NCI-H1694 treated with DMSO at 0.1 percent for 48 hours (cell line): ENCODE measurements around the gene C4BPB.

Experiments
- DNase-seq: peaks from one replicate; lab custom pipeline; 2025; lab: John Stamatoyannopoulos, UW

C4BPB gene

DNA sequence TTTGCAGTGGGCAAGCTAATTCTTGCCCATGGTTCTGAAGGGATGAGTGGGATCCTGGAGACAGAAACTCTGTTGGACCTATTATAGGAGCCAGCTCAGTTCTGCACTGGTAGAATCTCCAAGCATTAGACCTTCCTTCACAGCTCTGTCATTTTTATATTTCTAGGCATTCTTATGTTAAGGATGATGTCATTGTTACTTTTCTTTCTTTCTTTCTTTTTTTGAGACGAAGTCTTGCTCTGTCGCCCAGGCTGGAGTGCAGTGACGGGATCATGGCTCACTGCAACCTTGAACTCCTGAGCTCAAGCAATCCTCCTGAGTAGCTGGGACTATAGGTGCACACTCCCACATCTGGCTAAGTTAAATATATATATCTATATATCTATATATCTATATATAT, 28.1 kb upstream of the C4BPB start:
- DNase-seq: no peak

DNA sequence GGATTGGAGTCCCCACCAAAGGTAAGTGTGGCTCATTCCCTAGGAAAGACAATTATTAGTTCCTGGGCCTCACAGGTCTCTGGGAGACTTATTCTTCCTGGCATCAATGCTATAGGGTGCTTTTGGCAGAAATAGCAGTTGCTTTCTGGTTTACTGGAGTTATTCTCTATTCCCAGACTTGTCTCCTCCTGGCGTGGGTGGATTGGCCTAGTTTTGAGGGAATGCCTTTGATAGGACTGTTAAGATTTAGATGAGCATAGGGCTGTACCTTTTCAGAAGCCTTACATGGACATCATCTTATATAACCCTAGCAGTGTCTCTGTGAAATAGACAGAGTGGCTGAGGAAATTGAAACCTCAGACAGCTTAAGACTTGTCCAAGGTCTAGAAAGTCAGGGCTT, 26.6 kb upstream of the C4BPB start:
- DNase-seq: no peak

DNA sequence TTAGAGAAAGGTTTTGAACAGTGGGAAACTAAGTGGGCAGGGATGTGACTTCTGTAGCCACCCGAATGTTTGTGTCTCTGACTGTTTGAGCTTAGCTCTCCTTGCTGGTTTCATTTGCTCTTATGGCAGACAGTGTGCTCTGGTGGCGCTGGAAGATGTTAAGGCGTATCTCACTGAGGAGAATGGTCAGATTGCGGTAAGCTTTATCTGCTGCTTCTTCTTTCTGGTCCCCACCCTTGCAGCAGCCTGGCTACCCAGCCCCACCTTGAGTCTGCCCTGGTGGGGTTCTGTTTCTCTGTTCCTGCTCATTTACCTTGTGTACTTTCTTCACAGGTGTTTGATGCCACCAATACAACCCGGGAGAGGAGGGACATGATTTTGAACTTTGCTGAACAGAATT, 25.6 kb upstream of the C4BPB start:
- DNase-seq: no peak

DNA sequence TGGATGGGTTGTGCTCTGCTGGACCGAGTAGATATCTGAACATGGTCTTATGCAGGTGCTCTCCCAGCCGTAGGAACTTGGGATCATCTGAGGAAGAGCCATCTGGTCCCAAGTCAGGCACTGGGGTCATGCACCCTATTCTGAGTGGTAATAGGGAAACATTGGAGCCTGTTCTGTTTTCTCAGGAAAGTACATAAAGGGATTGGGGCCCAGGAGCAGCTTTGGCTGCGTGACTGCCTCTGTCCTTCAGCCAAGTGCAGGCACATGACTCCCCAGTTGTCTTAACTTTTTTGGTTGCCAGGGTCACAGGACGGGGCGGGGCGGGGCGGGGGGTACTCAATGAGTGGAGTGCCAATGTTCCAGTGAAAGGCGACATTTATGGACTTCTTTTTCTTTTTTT, 24.1 kb upstream of the C4BPB start:
- DNase-seq: no peak

DNA sequence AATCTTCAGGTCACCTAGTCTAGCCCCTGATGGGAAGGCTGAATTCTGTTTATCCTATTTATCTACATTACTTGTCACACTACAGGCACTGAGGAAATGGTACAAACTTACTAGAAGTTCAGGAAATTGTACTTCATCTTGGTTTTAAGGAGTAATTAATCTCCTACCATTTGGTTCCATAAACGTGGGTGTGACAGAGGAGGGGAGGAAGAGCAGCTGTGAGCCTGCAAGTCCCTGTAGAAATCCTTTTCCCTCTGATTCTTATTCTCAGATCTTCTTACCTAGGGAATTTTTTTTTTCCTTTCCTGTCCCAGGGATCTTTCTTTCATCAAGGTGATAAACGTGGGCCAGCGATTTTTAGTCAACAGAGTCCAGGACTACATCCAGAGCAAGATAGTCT, 21.5 kb upstream of the C4BPB start:
- DNase-seq: no peak

DNA sequence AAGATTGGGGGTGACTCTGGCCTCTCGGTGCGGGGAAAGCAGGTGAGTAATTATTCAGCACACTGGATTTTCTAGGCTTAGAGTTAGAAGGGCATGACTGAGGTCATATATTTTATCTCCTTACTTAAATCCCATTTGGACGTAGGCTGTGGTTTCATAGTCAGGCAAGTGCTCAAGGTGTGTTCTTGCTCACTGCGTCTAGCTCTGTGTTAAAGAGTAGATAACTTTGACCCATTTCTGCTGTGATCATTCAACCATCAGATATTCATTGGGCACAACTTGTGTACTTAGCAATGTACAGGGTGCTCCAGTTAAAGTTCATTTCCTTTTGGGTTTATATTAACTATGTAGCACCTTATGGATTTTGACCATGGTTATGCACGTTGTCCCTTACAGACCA, 21.0 kb upstream of the C4BPB start:
- no peak for DNase-seq

DNA sequence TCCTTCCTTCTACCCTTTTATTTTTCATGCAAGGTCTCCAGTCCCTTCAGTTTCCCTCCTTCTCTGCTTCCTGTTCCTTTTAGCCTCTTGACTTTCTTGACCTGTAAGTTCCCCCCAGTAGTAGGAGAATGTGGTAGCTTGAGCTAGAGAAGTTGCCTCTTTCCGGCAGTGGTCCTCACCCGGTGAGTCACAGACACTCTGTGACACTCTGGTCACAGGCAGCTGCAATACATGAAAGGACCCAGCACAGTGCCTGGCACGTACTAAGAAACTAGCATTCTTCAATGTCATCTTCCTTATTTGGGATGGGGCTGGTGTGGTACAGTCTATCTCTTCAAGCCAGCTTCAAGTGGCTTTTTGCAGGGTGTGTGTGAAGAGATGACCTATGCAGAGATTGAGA, 19.6 kb upstream of the C4BPB start:
- no peak for DNase-seq

DNA sequence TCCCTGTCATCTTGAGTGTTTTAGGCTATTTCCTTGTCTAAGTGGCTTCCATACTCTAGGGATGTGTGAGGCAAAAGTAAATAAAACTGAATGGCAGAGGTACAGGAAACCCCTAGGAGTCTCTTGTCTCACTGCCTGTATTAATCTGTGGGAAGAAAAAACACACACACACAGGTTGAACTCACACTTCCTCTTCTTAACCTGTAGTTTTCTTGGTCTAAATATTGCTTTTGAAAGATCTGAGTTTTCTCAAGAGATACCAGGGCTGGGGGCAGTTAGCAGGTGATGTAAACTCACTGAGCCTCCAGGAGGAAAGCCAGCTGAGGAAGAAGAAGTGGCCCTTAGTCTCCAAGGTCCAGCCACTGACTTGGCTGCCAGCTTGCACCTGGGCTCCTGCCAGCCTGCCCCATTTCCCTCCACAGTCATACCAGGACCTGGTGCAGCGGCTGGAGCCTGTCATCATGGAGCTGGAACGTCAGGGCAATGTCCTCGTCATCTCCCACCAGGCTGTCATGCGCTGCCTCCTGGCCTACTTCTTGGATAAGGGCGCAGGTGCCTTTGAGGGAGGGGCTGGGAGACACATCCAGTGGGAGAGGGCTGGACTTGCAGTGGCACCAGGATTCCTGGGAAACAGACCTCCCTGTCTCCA, 18.7 kb upstream of the C4BPB start:
- no peak for DNase-seq

DNA sequence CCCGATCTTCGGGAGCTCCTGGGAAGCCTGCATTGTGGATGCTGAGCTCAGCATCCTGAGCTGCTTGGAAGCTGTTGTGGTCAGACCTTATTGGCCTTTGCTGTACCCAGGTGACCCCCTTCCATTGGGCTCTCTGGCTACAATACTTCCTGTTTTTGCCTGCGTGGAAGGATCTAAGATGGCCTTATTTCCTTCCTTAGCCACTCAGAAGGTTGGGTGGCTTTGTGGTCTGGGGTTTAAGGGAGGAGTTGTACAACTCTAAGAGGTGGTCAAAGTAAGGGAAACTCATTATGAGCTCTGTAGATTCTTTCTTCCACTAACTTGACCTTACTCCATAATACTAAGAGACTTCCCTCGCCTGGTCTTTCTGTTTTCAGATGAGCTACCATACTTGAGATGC, 17.8 kb upstream of the C4BPB start:
- no peak for DNase-seq

DNA sequence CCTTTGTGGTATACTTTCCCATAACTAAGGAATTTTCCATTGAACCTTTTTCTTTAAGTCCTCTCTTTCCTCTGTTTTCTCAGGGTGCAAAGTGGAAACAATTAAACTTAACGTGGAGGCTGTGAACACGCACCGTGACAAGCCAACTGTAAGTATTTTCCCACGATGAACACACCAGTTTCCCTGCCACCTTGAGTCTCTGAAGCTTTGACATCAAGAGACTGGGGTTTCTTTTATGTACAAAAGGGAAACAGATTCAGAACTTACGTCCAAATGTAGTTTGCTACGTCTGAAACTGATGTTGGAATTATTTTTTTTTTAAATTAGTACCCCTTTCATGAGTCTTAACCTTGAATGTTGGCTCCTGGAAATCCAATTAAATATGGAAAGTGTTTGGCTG, 17.2 kb upstream of the C4BPB start:
- DNase-seq: no peak

DNA sequence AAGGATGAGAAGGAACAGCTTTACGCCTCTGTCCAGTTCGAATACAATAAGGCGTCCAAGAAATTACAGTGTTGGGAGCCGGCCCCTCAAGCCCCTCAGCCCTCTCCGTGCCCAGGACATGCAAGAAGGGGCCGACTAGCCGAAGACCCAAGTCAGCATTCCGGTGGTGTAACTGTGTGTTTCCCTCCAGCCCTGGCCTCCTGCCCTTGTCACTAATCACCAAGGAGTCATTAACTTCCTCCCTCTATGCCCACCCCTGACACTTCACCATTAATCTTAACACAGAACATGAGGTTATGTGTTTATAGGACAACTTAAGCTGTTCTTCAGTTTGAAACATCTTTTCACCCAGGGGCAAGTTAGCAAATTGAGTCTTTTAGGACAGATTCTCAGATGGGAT, 16.4 kb upstream of the C4BPB start:
- DNase-seq: no peak

DNA sequence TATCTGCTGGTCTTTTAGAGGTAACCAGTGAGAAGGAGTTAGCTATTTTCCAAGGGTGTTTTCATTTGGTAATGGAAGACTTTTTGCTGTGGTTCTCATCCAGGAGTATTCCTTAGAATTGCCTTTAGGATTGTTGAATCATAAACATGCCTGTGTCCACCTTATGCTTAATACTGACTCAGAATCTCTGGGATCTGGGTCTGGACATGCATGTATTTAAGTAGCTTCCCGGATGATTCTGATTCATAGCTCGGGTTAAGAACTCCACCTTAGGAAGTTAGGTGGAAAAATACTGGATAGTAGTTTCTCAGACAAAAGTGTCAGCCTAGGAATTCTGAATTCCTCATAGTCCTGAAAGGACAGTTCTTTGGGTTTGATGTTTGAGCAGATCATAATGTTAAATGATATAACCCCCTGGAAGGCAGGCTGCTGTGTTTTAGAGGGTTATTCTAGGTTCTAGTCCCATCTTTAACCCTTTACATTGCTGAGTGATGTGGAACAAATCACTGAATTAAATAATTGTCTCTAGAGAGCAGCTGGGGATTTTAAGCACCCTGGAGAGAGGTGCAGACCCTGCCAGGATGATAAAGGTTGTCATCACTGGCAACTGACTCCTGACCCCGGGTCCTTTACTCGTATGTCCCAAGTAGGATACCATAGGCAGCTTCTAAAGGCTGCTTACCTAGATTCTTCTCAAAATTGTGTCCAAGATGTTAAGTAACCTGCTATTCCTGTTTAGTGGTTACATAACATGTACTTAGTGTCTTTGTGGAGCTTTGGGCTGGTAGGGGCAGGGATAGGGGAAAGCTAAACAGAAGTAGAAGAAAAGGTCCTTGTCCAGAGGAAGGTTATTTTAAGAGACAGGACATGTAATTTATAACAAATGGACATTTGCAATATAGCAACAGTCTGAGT, 14.5 kb upstream of the C4BPB start:
- no peak for DNase-seq

DNA sequence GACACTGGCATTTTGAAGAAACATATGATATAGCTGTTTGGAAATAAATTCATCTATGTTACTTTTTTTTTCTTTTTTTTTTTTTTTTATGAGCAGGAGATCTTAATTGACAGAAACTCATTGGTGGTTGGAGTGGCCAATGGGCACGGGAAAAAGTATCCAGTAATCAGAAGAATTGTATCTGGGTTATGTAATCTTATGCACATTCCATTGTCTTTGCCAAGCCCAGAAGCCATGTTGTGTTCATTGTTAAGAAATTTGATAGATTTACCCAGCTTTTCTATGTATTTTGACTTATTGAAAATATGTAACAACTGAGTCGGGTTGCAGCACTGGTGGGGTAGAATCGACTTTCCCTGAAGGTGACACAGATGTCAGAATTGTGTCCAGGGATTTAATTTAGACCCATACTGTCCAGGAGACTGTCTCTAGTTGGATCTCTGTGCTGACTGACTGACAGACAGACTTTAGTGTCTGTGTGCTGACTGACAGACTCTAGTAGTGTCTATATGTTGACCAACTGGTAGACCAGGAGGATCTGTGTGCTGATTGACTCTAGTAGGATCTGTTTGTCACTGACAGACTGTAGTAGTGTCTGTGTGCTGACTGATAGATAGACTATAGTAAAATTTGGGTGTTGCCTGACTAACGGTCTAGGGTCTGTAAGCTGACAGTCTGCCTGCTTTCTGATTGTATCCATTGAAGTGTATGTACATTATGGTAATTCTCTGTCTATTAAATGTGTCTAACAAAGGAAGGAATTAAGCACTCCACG, 12.3 kb upstream of the C4BPB start:
- DNase-seq: no peak

DNA sequence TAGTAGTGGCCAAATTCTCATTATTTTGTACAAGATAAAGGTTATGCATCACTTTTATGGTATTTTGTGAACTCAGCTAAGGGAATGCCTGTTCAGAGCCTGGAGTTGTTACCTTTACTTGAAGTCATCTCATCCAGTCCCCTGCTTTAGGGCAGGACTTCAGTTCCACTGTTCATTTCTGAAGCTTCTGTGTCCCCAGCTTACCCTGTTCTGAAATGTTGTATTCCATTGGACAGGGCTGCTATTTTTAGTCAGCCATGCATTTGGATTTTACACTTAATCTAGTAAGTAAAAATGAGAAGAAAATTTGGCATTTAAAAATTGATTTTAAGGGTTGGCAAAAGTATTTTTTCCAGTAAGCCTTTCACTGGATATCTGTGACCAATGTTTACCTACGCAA, 11.6 kb upstream of the C4BPB start:
- DNase-seq: no peak

DNA sequence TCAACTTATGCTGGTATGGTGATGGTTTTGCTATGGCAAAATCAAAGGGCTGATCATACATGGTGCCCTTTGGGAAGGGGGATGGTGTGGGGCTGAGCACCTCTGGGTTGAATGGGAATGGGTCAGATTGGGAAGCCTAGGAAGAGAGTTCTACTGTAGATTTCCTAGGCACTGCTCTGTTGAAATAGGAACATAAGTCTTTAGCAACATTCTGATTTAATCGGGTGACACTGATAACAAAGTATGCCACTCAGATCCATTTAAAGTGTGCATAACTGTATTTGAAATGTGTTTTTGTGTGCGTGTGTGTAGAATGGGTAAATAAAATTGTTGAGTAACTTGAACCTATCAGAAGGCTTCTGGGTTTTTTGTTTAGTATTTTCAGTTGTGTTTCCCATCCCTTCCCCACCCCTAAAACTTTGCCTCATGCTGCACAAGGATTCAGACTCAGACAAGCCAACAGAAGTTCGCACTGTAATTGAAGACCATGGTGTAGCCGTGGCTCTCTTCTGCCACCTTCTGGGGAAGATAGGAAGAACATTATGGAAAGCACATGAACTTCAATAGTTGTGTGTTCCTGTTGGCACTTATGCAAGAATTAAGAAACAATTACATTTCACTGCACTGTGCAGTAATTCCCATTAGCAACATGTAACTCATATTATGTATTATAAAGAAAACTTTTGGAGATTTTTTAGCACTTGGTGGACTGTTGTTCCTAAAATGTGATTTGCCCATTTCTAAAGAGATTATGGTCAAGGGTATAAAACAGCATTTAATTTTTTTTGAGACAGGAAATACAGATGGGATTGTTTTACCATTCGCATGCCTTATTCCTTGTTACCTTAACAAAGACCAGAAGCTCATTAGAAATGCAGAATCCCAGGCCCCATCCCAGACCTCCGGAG, 10.9 kb upstream of the C4BPB start:
- peak; percentile 34 for DNase-seq

DNA sequence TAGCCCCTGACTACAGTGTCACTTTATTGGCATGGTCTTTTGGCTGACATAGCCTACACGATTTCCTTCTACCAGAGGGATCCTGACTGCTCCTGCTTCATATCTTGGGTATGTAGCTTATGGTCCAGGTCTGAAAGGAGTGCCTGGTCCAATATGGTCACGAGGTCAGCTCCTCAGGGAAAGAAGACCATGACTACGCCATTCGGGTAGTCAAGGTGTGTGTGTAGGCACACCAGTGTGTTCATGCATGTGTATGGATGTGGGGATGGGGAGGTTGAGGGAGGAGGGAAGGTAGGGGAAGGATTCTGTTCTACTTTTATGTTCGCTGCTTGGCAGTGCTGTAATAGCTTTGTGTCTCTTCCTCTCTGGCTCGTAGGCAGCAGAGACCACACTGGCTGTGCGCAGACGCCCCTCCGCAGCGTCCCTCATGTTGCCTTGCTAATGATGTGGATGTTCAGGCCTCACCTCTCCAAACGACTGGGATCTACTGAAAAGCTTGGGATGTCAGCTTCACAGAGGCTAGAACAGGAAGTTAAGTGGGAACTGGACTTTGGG, 10.0 kb upstream of the C4BPB start:
- no peak for DNase-seq

DNA sequence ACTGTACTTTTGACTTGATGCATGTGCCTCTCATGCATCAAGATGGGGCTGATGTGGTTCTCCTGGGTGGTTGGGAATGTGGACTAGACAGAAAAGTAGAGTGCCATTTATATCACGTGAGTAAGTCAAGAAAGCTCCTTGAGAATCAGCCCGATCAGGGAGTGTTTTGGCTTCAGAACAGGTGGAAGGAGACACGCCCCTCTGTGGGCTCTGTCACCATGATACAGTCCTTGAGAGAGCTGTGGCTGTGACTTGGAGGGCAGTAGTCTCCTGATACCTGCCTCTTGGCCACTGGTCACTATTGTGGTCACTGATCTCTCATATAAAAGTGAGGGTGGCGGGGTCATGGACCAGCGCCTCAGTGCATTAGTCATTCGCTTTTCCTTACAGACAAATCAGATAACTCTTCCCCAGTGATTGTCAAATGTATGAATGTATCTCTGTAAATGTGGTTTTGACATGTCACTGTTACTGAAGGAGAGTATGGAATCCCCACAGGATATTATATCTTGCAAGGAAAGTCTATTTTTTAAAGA, 8.9 kb upstream of the C4BPB start:
- DNase-seq: no peak

DNA sequence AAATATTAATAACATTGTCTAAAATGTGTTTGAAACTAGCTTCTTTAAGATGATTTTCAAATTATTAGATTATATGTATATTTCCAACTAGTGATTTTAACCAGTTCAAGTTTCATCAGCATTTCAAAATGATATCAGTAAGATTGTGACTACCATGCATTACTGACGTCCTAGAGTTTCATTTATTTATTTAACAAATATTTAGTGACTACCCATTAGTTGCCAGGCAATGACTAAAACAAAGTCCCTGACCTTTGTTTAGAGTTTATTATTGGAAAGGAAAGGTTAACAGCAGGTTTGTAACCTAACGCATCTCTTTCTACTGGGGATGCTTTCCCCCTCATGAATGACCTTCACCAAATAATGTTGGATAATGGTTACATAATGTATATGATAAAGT, 7.6 kb upstream of the C4BPB start:
- no peak for DNase-seq

DNA sequence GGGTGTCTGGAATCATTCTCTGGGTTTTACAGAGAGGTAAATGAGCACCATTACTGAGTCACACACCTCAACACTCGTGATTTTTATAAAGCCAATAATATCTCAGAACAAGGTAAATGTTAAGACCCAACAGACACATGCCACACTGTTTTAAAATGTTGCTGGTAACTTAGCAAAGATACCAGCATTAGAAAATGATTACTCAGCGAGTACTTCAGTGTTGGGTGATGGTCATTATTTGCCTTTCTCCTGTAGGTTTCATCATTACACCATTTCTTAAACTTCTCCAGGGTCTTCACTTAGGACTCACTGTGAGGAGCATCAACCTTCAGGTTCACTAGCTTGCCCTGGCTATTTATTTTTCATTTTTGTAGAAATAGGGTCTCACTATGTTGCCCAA, 6.9 kb upstream of the C4BPB start:
- DNase-seq: no peak

DNA sequence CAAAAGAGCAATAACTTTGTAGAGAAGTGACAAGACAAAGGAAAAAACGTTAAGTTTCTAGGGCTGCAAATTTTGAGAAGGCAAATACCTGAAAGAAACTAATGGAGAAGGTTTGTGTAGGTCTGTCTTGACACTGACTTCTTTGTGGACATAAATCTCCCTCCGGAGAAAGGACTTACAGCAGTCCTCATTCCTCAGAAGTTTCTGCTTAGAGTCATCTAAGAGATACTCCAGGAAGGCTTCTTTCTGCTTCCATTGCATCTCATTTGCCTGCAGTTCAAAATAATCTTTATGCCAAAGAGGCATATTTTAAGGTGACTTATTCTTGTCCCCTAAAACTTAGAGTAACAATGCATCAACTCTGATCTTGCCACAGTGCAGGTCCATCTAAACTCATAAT, 4.4 kb upstream of the C4BPB start:
- no peak for DNase-seq

DNA sequence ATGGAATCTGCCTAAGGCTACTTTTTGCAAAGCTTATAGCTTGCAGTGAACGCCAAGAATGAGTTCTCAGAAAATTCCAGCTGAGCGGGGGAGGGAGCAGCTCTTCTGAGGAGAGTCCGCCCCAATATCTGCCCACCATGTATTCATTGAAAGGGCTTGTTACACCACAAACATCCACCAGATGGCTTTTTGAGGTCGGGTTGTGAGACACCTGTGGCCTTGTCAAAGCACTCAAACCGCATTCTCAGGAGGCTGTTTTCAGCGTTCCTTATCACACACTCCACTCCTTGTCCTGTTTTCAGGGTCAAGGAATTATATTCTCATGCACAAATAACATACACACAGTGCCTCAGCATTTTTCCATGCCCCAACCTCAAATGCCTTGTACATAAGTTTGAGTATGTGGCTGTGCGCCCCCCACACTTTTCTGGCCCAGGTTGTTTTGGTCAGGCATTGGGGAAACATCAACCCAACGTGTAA, 3.9 kb upstream of the C4BPB start:
- DNase-seq: no peak
